ACHN (cell line): Measurements from ENCODE around the gene CCSER2.
A peak's percentile ranks its signal among the peaks of the same experiment; 100 is the strongest.
"Not testable (repeated sequence)": the region's sequence is repeated elsewhere in the genome, so short reads cannot be mapped to it uniquely, and the experiment has no call there.

Source experiments
- DNase-seq: peaks from one replicate; pipeline ENCODE4 v3.0.0-alpha.2; 2015
- in situ Hi-C: cut with HindIII; loops from 2 replicates; pipeline ENCODE4 v1.10.0; 2017; ENCODE audit warnings: low sequenced_read_pairs, low pct_ligation_motif_present, low pct_unique_long_range_greater_than_20kb

CCSER2 gene

GRCh38 chr10:84524435-84524834, 196.0 kb downstream of the CCSER2 start:
- DNase-seq = no peak
- in situ Hi-C loops = no loop called here

- in situ Hi-C loops = no loop called here
- no peak for DNase-seq
Observed at GRCh38 chr10:84525120-84525806, 196.9 kb downstream of the CCSER2 start.

- DNase-seq, in situ Hi-C loops: not testable (repeated sequence)
Observed at GRCh38 chr10:84525807-84526182, 197.4 kb downstream of the CCSER2 start.

- DNase-seq, in situ Hi-C loops: not testable (repeated sequence)
Observed at GRCh38 chr10:84527386-84527785, 199.0 kb downstream of the CCSER2 start.

- DNase-seq, in situ Hi-C loops: not testable (repeated sequence)
Observed at GRCh38 chr10:84528526-84528925, 200.1 kb downstream of the CCSER2 start.

GRCh38 chr10:84530724-84531325, 202.4 kb downstream of the CCSER2 start:
- in situ Hi-C loops = no loop called here
- no peak for DNase-seq

GRCh38 chr10:84531396-84531795, 203.0 kb downstream of the CCSER2 start:
- DNase-seq = no peak
- in situ Hi-C loops = no loop called here

GRCh38 chr10:84534168-84534567, 205.8 kb downstream of the CCSER2 start:
- DNase-seq = peak; percentile 12
- in situ Hi-C loops = no loop called here

- peak; percentile 76 for DNase-seq
Observed at GRCh38 chr10:84537447-84537931, 209.1 kb downstream of the CCSER2 start.

GRCh38 chr10:84538036-84538435, 209.6 kb downstream of the CCSER2 start:
- no peak for DNase-seq
- in situ Hi-C loops = no loop called here

More at GRCh38 chr10:84537447-84537931, 209.1 kb downstream of the CCSER2 start:
- in situ Hi-C loops = no loop called here

- in situ Hi-C loops = no loop called here
- DNase-seq = no peak
Observed at GRCh38 chr10:84539216-84539615, 210.8 kb downstream of the CCSER2 start.

- peak; percentile 83 for DNase-seq
- in situ Hi-C loops = no loop called here
Observed at GRCh38 chr10:84540022-84540616, 211.7 kb downstream of the CCSER2 start.

GRCh38 chr10:84540617-84541288, 212.4 kb downstream of the CCSER2 start:
- DNase-seq = peak; percentile 74
- in situ Hi-C loops = no loop called here

- in situ Hi-C loops = no loop called here
- DNase-seq = peak; percentile 39
Observed at GRCh38 chr10:84541289-84541637, 212.9 kb downstream of the CCSER2 start.

GRCh38 chr10:84542522-84543490, 214.4 kb downstream of the CCSER2 start:
- in situ Hi-C loops = no loop called here

GRCh38 chr10:84543948-84544347, 215.6 kb downstream of the CCSER2 start:
- in situ Hi-C loops = no loop called here

More at GRCh38 chr10:84542522-84543490, 214.4 kb downstream of the CCSER2 start:
- DNase-seq = no peak

GRCh38 chr10:84545651-84546050, 217.3 kb downstream of the CCSER2 start:
- DNase-seq = no peak
- in situ Hi-C loops = no loop called here

More at GRCh38 chr10:84543948-84544347, 215.6 kb downstream of the CCSER2 start:
- no peak for DNase-seq

GRCh38 chr10:84546609-84547008, 218.2 kb downstream of the CCSER2 start:
- DNase-seq = no peak
- in situ Hi-C loops = no loop called here
